ENCODE data around the gene GDI2. TPM values are rescaled to one million over a fixed set of nuclear protein-coding genes. Genes with fewer than 3 reads are reported as not detected.

GDI2 gene
- total RNA-seq, 2 experiments from 2014 or later, result 277 to 288 TPM

DNA sequence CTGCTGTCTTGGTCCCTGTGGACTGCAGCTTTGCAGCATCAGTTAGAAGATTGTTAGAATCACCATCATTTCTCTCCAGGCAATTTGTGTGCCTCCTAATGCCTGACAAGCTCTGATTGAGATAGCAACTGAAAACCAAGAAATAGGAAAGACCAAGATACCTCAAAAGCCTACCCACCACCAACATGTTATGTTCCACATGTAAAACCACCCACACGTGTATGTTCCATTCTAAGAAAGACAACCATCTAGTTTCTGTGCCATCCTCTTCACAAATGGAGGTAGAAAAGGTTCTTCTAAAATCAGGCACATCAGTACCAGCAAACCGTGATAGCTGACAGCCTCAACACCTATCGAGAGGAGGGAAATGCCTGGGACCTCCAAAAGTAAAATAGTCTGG is 81.7 kb downstream of the GDI2 start:
- no peak overlapping the region for H3K4me3 Mint-ChIP-seq
- no peaks in the 10 kb centered on the region for H3K27me3 Mint-ChIP-seq (ENCODE audit: low read depth)
- peaks cover 46% of the 10 kb centered on the region for H3K36me3 Mint-ChIP-seq (ENCODE audit: low read depth)
- no peaks in the 10 kb centered on the region for H3K9me3 Mint-ChIP-seq
- intact Hi-C loops (cut with micrococcal nuclease), result no loop called here
- CTCF ChIA-PET, result interaction anchor here (0.6 to 1.8 kb wide), 2 partner anchors 37 to 102 kb away, joined by 4 to 9 read pairs; no protein-coding TSS in a partner anchor
- H3K4me1 Mint-ChIP-seq (ENCODE audit: low read depth), result peaks cover 21% of the 10 kb centered on the region
- peak overlapping the region; percentile 63 for H3K27ac Mint-ChIP-seq
- no peak for DNase-seq

DNA sequence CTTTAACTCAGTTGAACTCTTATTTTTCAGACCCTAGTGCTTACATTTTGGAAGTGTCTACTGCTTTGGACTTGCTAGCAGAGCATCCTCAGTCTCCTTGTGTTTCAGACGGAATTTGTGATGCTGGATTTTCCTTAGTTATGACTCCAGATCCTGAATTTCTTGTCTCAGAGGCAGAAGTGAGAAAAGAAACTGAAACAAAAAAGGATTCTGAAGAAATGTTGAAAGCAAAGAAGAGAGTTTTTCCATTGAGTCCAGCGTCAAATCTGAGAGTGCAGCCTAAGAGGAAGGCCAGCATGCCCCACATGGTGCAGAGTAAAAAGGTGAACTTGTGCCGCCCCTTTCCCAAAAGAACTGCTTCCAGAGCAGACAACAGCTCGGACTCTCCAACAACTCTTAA is 82.5 kb downstream of the GDI2 start:
- Mint-ChIP-seq H3K27ac (no peak overlapping the region), H3K9me3 (no peaks in the 10 kb centered on the region), H3K27me3 (ENCODE audit: low read depth) (no peaks in the 10 kb centered on the region), H3K4me1 (ENCODE audit: low read depth) (peaks cover 21% of the 10 kb centered on the region), H3K4me3 (no peak overlapping the region), H3K36me3 (ENCODE audit: low read depth) (peaks cover 48% of the 10 kb centered on the region)
- CTCF ChIA-PET, result interaction anchor here (1.3 to 1.8 kb wide), 2 partner anchors 13 to 101 kb away, joined by 3 to 9 read pairs; no protein-coding TSS in a partner anchor
- DNase-seq, result no peak
- intact Hi-C loops (cut with micrococcal nuclease), result no loop called here

GRCh38 chr10:5723692-5724091 is 89.5 kb downstream of the GDI2 start:
- H3K27ac Mint-ChIP-seq, result peak overlapping the region; percentile 2
- H3K36me3 Mint-ChIP-seq (ENCODE audit: low read depth), result peaks cover 22% of the 10 kb centered on the region
- H3K9me3 Mint-ChIP-seq, result no peaks in the 10 kb centered on the region
- H3K27me3 Mint-ChIP-seq (ENCODE audit: low read depth), result no peaks in the 10 kb centered on the region
- CTCF ChIA-PET, result interaction anchor here (1.5 kb wide), 1 partner anchor 9 kb away, joined by 3 read pairs; no protein-coding TSS in a partner anchor
- no peak for DNase-seq
- intact Hi-C loops (cut with micrococcal nuclease), result no loop called here
- H3K4me3 Mint-ChIP-seq, result no peak overlapping the region
- H3K4me1 Mint-ChIP-seq (ENCODE audit: low read depth), result peaks cover 18% of the 10 kb centered on the region

GRCh38 chr10:5720182-5720581 is 93.1 kb downstream of the GDI2 start:
- Mint-ChIP-seq H3K4me3 (no peak overlapping the region), H3K27me3 (ENCODE audit: low read depth) (no peaks in the 10 kb centered on the region), H3K27ac (no peak overlapping the region), H3K9me3 (no peaks in the 10 kb centered on the region), H3K36me3 (ENCODE audit: low read depth) (peaks cover 10% of the 10 kb centered on the region), H3K4me1 (ENCODE audit: low read depth) (peaks cover 24% of the 10 kb centered on the region)
- intact Hi-C loops (cut with micrococcal nuclease), result no loop called here
- DNase-seq, result no peak
- CTCF ChIA-PET, result no interaction called here

DNA sequence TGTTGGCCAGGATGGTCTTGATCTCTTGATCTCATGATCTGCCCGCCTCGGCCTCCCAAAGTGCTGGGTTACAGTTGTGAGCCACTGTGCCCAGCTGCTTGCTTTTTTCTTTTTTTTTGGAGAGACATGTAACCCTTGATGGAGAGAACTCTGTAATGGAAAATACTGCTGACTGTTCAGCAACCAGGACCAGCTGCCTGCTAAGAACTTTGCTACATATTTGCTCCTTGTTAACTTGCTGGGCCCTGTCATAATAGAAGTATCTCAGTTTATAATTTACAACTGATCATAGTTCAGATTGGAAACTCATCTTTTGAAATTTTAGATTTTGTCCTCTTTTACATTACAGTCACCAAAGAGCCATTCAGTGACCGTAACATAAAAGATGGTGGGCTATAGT is 93.7 kb downstream of the GDI2 start:
- H3K27ac Mint-ChIP-seq, result no peak overlapping the region
- H3K36me3 Mint-ChIP-seq (ENCODE audit: low read depth), result peaks cover 10% of the 10 kb centered on the region
- no peaks in the 10 kb centered on the region for H3K9me3 Mint-ChIP-seq
- H3K4me1 Mint-ChIP-seq (ENCODE audit: low read depth), result peaks cover 28% of the 10 kb centered on the region
- intact Hi-C loops (cut with micrococcal nuclease), result no loop called here
- H3K27me3 Mint-ChIP-seq (ENCODE audit: low read depth), result no peaks in the 10 kb centered on the region
- H3K4me3 Mint-ChIP-seq, result no peak overlapping the region
- CTCF ChIA-PET, result interaction anchor here (1.3 kb wide), 1 partner anchor 97 kb away, joined by 3 read pairs; no protein-coding TSS in a partner anchor
- DNase-seq, result no peak

Other genes with a start within 250 kb of the GDI2 start
- 1 to 10 TPM; 7.0 to 7.2 TPM for gene ASB13, start 146.8 kb downstream of the GDI2 start, total RNA-seq
- 10 to 100 TPM; 36.4 to 37.7 TPM for gene TASOR2, start 128.6 kb downstream of the GDI2 start, total RNA-seq
- 1 to 10 TPM; 3.6 to 3.9 TPM for gene ANKRD16, start 76.5 kb upstream of the GDI2 start, total RNA-seq
- 10 to 100 TPM; 40.4 to 42.7 TPM for gene FBH1, start 76.8 kb upstream of the GDI2 start, total RNA-seq
- 10 to 100 TPM; 14.7 to 16.3 TPM for gene IL15RA, start 164.1 kb upstream of the GDI2 start, total RNA-seq
- 100 to 1,000 TPM; 443 to 471 TPM for gene IL2RA, start 248.9 kb upstream of the GDI2 start, total RNA-seq